CD4-positive, alpha-beta T cell (primary cell): ENCODE results near the gene RNF133. TPM values are rescaled to one million over a fixed set of nuclear protein-coding genes. Genes with fewer than 3 reads are reported as not detected.
"Not testable (repeated sequence)": the region's sequence is repeated elsewhere in the genome, so short reads cannot be mapped to it uniquely, and the experiment has no call there.

Experiments
- ATAC-seq: fragments of 200-7000 bp; cut with Tn5 transposase; one replicate; pipeline ENCODE4 v1.10.0; 2022; ENCODE audit warnings: mild to moderate bottlenecking; ENCODE audit not compliant: poor library complexity
- CTCF ChIA-PET: fragments of 350-600 bp; sonication (Branson Sonifier 250); formaldehyde crosslinking; loops from one replicate; lab custom pipeline; 2021; ENCODE audit warnings: antibody characterized with exemption, inconsistent platforms; lab: Charles Lee
- POLR2A ChIA-PET: fragments of 350-600 bp; sonication (Branson Sonifier 250); formaldehyde crosslinking; loops from one replicate; lab custom pipeline; 2021; ENCODE audit warnings: antibody characterized with exemption, inconsistent platforms; lab: Charles Lee
- DNase-seq, 14 experiments: peaks; one replicate each; pipeline ENCODE4 v3.0.0-alpha.2; 2013 to 2020; ENCODE audit warnings: mixed read lengths in 2 of 14
- H3K27ac ChIP-seq, 2 donors: one replicate each; pipeline versions ENCODE4 v1.5.1 to v1.7.0; 2013; ENCODE audit warnings: low read length in 2 of 2, low read depth in 1 of 2, mild to moderate bottlenecking in 1 of 2
- H3K27me3 ChIP-seq, 2 experiments: 1 replicate in 1 of 2; 2 replicates in 1 of 2; pipeline versions ENCODE4 v1.6.1 to v1.7.0; 2013; ENCODE audit warnings: low read length in 2 of 2, control low read depth in 1 of 2, mild to moderate bottlenecking in 1 of 2, moderate library complexity in 1 of 2; ENCODE audit not compliant: insufficient read depth in 2 of 2, control insufficient read depth in 1 of 2
- H3K36me3 ChIP-seq: one replicate; pipeline ENCODE4 v1.6.1; 2013; ENCODE audit warnings: low read length, control low read depth; ENCODE audit not compliant: insufficient read depth
- H3K4me1 ChIP-seq: one replicate; pipeline ENCODE4 v1.6.1; 2013; ENCODE audit warnings: low read length, control low read depth; ENCODE audit not compliant: insufficient read depth
- H3K4me3 ChIP-seq: one replicate; pipeline ENCODE4 v1.5.1; 2013; ENCODE audit warnings: mild to moderate bottlenecking, low read length, moderate library complexity
- H3K9me3 ChIP-seq, 2 experiments: 1 replicate in 1 of 2; 2 replicates in 1 of 2; pipeline versions ENCODE4 v1.6.1 to v1.7.0; 2013; ENCODE audit warnings: low read length in 2 of 2, mild to moderate bottlenecking in 2 of 2, control low read depth in 1 of 2, moderate library complexity in 1 of 2; ENCODE audit not compliant: control insufficient read depth in 1 of 2, insufficient read depth in 1 of 2
- H3K27ac Mint-ChIP-seq: one replicate; pipeline ENCODE4 v1.8.0; 2020; ENCODE audit warnings: mixed read lengths
- H3K27me3 Mint-ChIP-seq: one replicate; pipeline ENCODE4 v1.8.0; 2021; ENCODE audit warnings: mixed read lengths
- H3K36me3 Mint-ChIP-seq: one replicate; pipeline ENCODE4 v1.8.0; 2021; ENCODE audit warnings: low read depth, mixed read lengths
- H3K4me1 Mint-ChIP-seq: one replicate; pipeline ENCODE4 v1.8.0; 2021; ENCODE audit warnings: low read depth, mixed read lengths
- H3K4me3 Mint-ChIP-seq: one replicate; pipeline ENCODE4 v1.8.0; 2020; ENCODE audit warnings: mild to moderate bottlenecking, mixed read lengths
- H3K9me3 Mint-ChIP-seq: one replicate; pipeline ENCODE4 v1.8.0; 2020; ENCODE audit warnings: mixed read lengths
- intact Hi-C, 2 experiments: fragments of 100-400 bp; cut with DNase I in 1 of 2; cut with micrococcal nuclease in 1 of 2; formaldehyde crosslinking; loops; one replicate each; pipeline versions ENCODE4 v1.15.1 to v1.9.0; 2023 to 2025; cut with DNase I, micrococcal nuclease
- total RNA-seq, 174 experiments: library from RNA in 2 of 174; stranded (reverse) in 2 of 174; gene quantifications; one replicate each; pipeline ENCODE4 v1.2.3 and lab custom pipeline; 2021 to 2026
- TF ChIP-seq, protein P1 (sequence below): fragments of 200-600 bp; IDR thresholded peaks from one replicate; pipeline ENCODE4 v1.8.0; 2022; ENCODE audit warnings: antibody characterized with exemption, mild to moderate bottlenecking

RNF133 gene
- total RNA-seq, 2 experiments from 2014 or later, result not detected

DNA sequence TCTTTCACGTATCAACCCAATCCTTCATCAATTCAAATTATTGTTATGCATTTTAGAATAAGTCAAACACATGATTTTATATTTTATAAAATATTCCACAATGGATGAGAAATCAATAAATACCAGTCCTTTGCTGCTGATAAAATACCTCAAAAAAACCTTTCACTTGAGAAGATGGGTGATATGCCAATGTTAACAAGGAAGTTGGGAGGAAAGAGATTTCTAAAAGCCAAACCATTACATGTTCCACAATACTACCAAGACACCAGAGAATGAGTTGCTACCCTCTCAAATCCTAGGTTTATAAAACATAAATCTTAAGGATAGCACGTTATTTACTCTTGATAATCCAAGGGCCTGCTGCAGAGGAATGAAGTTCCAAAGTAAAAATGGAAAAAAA is 14.4 kb downstream of the RNF133 start:
- no peaks in the 10 kb centered on the region for H3K27me3 Mint-ChIP-seq
- DNase-seq, result no peak
- H3K4me1 ChIP-seq, result no peaks in the 10 kb centered on the region
- intact Hi-C loops, result no loop called here
- CTCF ChIA-PET, result no interaction called here
- TF ChIP-seq, protein P1, sequence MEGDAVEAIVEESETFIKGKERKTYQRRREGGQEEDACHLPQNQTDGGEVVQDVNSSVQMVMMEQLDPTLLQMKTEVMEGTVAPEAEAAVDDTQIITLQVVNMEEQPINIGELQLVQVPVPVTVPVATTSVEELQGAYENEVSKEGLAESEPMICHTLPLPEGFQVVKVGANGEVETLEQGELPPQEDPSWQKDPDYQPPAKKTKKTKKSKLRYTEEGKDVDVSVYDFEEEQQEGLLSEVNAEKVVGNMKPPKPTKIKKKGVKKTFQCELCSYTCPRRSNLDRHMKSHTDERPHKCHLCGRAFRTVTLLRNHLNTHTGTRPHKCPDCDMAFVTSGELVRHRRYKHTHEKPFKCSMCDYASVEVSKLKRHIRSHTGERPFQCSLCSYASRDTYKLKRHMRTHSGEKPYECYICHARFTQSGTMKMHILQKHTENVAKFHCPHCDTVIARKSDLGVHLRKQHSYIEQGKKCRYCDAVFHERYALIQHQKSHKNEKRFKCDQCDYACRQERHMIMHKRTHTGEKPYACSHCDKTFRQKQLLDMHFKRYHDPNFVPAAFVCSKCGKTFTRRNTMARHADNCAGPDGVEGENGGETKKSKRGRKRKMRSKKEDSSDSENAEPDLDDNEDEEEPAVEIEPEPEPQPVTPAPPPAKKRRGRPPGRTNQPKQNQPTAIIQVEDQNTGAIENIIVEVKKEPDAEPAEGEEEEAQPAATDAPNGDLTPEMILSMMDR, result no peak
- no peak overlapping the region for H3K27ac ChIP-seq
- no peak overlapping the region for H3K4me3 ChIP-seq
- H3K27ac Mint-ChIP-seq, result no peak overlapping the region
- H3K27me3 ChIP-seq, result no peaks in the 10 kb centered on the region
- H3K36me3 ChIP-seq, result no peaks in the 10 kb centered on the region
- peaks cover 0 to 11% of the 10 kb centered on the region in 2 experiments for H3K9me3 ChIP-seq
- POLR2A ChIA-PET, result no interaction called here
- peaks cover 5% of the 10 kb centered on the region for H3K9me3 Mint-ChIP-seq
- no peak for ATAC-seq
- H3K4me1 Mint-ChIP-seq, result no peaks in the 10 kb centered on the region
- H3K36me3 Mint-ChIP-seq, result no peaks in the 10 kb centered on the region
- H3K4me3 Mint-ChIP-seq, result no peak overlapping the region

DNA sequence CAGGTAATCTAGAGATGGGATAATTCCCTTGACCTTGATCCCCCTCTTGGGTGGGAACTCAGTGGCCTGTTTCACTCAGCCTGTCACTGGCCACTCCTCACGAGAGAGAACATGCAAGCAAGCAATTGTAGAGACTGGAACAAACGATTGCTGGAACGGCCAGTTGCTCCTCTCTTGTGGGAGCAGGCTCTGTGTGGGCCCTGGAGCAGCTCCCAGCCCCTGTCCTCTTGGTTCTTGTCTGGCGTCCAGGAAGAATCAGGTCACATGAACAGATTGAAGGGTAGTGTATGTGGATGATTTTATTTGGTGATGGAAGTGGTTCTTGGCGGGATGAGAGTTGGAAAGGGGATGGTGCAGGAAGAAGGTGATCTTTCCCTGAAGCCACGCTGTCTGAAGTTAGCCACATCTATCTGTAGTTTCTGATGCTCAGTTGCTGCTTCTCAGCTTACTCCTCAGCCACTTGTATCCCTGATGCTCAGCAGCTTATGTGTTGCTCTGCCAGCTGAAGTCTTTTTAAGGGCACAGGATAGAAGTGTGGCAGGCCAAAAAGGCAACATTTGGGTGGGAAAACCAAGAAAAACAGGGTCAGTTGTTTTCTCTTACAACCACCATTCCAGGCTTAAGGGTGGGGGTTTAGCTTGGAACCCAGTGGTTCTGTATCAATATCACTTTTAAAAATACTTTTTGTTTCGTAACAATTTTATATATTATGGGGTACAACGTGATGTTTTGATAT is 15.9 kb downstream of the RNF133 start:
- Mint-ChIP-seq H3K36me3 (no peaks in the 10 kb centered on the region), H3K27ac (no peak overlapping the region), H3K9me3 (peaks cover 5% of the 10 kb centered on the region), H3K27me3 (no peaks in the 10 kb centered on the region), H3K4me3 (no peak overlapping the region), H3K4me1 (no peaks in the 10 kb centered on the region)
- ChIA-PET POLR2A (no interaction called here), CTCF (no interaction called here)
- DNase-seq, result no peak
- no peak overlapping the region for H3K27ac ChIP-seq
- no peaks in the 10 kb centered on the region for H3K4me1 ChIP-seq
- peaks cover 0 to 8% of the 10 kb centered on the region in 2 experiments for H3K9me3 ChIP-seq
- intact Hi-C loops, result no loop called here
- TF ChIP-seq, protein P1, result no peak
- no peak for ATAC-seq
- H3K27me3 ChIP-seq, result no peaks in the 10 kb centered on the region
- no peak overlapping the region for H3K4me3 ChIP-seq
- no peaks in the 10 kb centered on the region for H3K36me3 ChIP-seq

DNA sequence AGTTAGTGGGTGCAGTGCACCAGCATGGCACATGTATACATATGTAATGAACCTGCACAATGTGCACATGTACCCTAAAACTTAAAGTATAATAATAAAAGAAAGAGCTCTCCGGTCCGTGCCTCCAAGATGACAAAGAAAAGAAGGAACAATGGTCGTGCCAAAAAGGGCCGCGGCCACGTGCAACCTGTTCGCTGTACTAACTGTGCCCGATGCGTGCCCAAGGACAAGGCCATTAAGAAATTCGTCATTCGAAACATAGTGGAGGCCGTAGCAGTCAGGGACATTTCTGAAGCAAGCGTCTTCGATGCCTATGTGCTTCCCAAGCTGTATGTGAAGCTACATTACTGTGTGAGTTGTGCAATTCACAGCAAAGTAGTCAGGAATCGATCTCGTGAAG is 17.7 kb downstream of the RNF133 start:
- H3K9me3 Mint-ChIP-seq, CTCF ChIA-PET, POLR2A ChIA-PET: not testable (repeated sequence)

DNA sequence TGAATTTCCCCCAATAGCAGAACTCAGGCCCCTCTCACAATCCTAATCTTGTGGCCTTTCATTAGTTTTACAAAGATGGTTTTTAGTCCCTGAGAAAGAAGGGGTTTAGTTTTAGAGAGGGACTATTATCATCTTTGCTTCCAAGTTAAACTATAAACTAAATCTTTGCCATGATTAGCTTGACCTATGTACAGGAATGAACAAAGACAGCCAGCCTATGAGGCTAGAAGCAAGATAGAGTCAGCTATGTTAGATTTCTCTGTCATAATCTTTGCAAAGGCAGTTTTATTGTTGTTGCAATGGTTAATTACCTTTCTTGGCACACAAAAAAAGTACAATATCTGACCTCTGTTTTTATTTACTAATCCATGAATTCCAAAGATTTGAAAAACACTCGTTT is 19.1 kb downstream of the RNF133 start:
- Mint-ChIP-seq H3K27me3 (no peaks in the 10 kb centered on the region), H3K9me3 (peaks cover 5% of the 10 kb centered on the region), H3K4me3 (no peak overlapping the region), H3K27ac (no peak overlapping the region), H3K4me1 (no peaks in the 10 kb centered on the region), H3K36me3 (no peaks in the 10 kb centered on the region)
- Histone ChIP-seq H3K9me3 (peaks cover 0 to 8% of the 10 kb centered on the region in 2 experiments), H3K4me3 (no peak overlapping the region), H3K36me3 (no peaks in the 10 kb centered on the region), H3K27me3 (no peaks in the 10 kb centered on the region), H3K27ac (no peak overlapping the region), H3K4me1 (no peaks in the 10 kb centered on the region)
- TF ChIP-seq, protein P1, result no peak
- CTCF ChIA-PET, result no interaction called here
- ATAC-seq, result no peak
- POLR2A ChIA-PET, result no interaction called here
- intact Hi-C loops, result no loop called here
- no peak for DNase-seq

More for the DNA sequence above, 17.7 kb downstream of the RNF133 start:
- H3K27me3 ChIP-seq, H3K27ac ChIP-seq, H3K4me1 Mint-ChIP-seq, H3K36me3 ChIP-seq, ATAC-seq, H3K36me3 Mint-ChIP-seq, H3K27me3 Mint-ChIP-seq, H3K9me3 ChIP-seq, H3K4me1 ChIP-seq, H3K4me3 Mint-ChIP-seq, intact Hi-C loops, H3K4me3 ChIP-seq, H3K27ac Mint-ChIP-seq, DNase-seq: not testable (repeated sequence)

DNA sequence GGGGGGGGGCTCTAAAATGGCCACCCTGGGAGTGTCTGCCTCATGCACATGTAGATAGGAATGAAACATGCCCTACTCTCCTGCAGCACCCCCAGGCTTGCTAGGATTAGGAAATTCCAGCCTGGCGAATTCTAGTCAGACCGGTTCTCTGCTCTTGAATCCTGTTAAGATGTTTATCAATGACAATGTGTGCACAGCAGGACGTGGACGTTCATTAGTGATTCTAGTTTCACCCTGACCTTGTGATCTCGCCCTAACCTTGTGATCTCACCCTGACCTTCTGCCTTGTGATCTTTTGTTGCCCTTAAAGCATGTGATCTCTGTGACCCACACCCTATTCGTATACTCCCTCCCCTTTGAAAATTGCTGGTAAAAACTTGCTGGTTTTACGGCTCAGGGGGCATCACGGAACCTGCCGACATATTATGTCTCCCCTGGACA is 19.6 kb downstream of the RNF133 start:
- H3K27ac Mint-ChIP-seq, H3K9me3 ChIP-seq: not testable (repeated sequence)

More for the DNA sequence above, 19.6 kb downstream of the RNF133 start:
- ATAC-seq, H3K36me3 ChIP-seq, H3K36me3 Mint-ChIP-seq, H3K27me3 ChIP-seq, H3K4me3 ChIP-seq, H3K4me1 ChIP-seq, DNase-seq, H3K9me3 Mint-ChIP-seq, POLR2A ChIA-PET, CTCF ChIA-PET, H3K27ac ChIP-seq, intact Hi-C loops, H3K4me1 Mint-ChIP-seq, H3K27me3 Mint-ChIP-seq, H3K4me3 Mint-ChIP-seq: not testable (repeated sequence)
